Keratinocyte (primary cell): ENCODE results near the gene ERFL. TPM values are rescaled to one million over a fixed set of nuclear protein-coding genes. Genes with fewer than 3 reads are reported as not detected.

Experiments
- DNase-seq: peaks from one replicate; pipeline ENCODE4 v3.0.0-alpha.2; 2011; ENCODE audit warnings: low read depth, missing footprints, low spot score
- FAIRE-seq: peaks from 2 replicates; lab custom pipeline; 2011; peaks lifted over from hg19 to GRCh38; lab: Jason Lieb, UNC
- H2AFZ ChIP-seq: 2 replicates; pipeline ENCODE4 v1.6.0; 2012; ENCODE audit warnings: low read length, control low read depth, inconsistent platforms; ENCODE audit not compliant: control insufficient read depth
- H3K27ac ChIP-seq: 2 replicates; pipeline ENCODE4 v1.5.1; 2011; ENCODE audit warnings: low read length; ENCODE audit not compliant: control insufficient read depth, insufficient read depth
- H3K27me3 ChIP-seq: 3 replicates; pipeline ENCODE4 v1.6.0; 2011; ENCODE audit warnings: low read length; ENCODE audit not compliant: control insufficient read depth, insufficient read depth; ENCODE audit errors: extremely low read depth
- H3K36me3 ChIP-seq, 2 experiments: 2 replicates in 1 of 2; 3 replicates in 1 of 2; pipeline ENCODE4 v1.5.1; 2011; ENCODE audit warnings: low read length in 2 of 2, mild to moderate bottlenecking in 1 of 2; ENCODE audit not compliant: control insufficient read depth in 2 of 2, insufficient read depth in 2 of 2; ENCODE audit errors: extremely low read depth in 1 of 2
- H3K4me1 ChIP-seq: 3 replicates; pipeline ENCODE4 v1.5.1; 2011; ENCODE audit warnings: low read length; ENCODE audit not compliant: control insufficient read depth, insufficient read depth; ENCODE audit errors: extremely low read depth
- H3K4me2 ChIP-seq: 3 replicates; pipeline ENCODE4 v1.6.0; 2011; ENCODE audit warnings: low read depth, low read length; ENCODE audit not compliant: control insufficient read depth, insufficient read depth; ENCODE audit errors: extremely low read depth
- H3K4me3 ChIP-seq, 3 experiments: fragments of 200-600 bp in 1 of 3; sonication (generic) in 1 of 3; 2 replicates in 2 of 3; 3 replicates in 1 of 3; pipeline ENCODE4 v1.5.1; 2011 to 2016; ENCODE audit warnings: low read length in 3 of 3, mild to moderate bottlenecking in 3 of 3, control low read depth in 2 of 3, inconsistent platforms in 1 of 3, low read depth in 1 of 3, mixed read lengths in 1 of 3, mixed run types in 1 of 3, moderate library complexity in 1 of 3; ENCODE audit not compliant: control insufficient read depth in 2 of 3, insufficient read depth in 2 of 3; ENCODE audit errors: extremely low read depth in 1 of 3
- H3K79me2 ChIP-seq: 2 replicates; pipeline ENCODE4 v1.6.0; 2012; ENCODE audit warnings: low read length; ENCODE audit not compliant: control insufficient read depth, insufficient read depth
- H3K9ac ChIP-seq: 3 replicates; pipeline ENCODE4 v1.6.0; 2011; ENCODE audit warnings: low read length; ENCODE audit not compliant: control insufficient read depth, insufficient read depth; ENCODE audit errors: extremely low read depth
- H3K9me1 ChIP-seq: 3 replicates; pipeline ENCODE4 v1.6.0; 2011; ENCODE audit warnings: low read length; ENCODE audit not compliant: control insufficient read depth, insufficient read depth; ENCODE audit errors: extremely low read depth
- H3K9me3 ChIP-seq: 2 replicates; pipeline ENCODE4 v1.5.1; 2012; ENCODE audit warnings: low read depth, low read length; ENCODE audit not compliant: control insufficient read depth
- H4K20me1 ChIP-seq: 3 replicates; pipeline ENCODE4 v1.6.0; 2011; ENCODE audit warnings: low read length; ENCODE audit not compliant: control insufficient read depth, insufficient read depth; ENCODE audit errors: extremely low read depth
- EZH2 ChIP-seq: IDR thresholded peaks from one replicate; pipeline ENCODE4 v1.6.1; 2012; ENCODE audit warnings: inconsistent platforms, mild to moderate bottlenecking, low read length, moderate library complexity
- dilution Hi-C: fragments of 300-500 bp; cut with MboI; formaldehyde crosslinking; loops from one replicate; pipeline ENCODE4 v1.7.0; 2020; ENCODE audit warnings: low sequenced_read_pairs; ENCODE audit not compliant: extremely low pct_ligation_motif_present
- polyA plus RNA-seq, 5 experiments: library from polyadenylated mRNA; depleted of rRNA in 3 of 5; stranded (reverse) in 3 of 5; stranded (forward) in 1 of 5; unstranded in 1 of 5; fragments of >200 nt; gene quantifications; 1 replicate in 1 of 5; 2 replicates in 3 of 5; 3 replicates in 1 of 5; pipeline versions ENCODE4 v1.2.1 to v1.2.3, GENCODE V29; 2011 to 2012; ENCODE audit warnings: missing spikeins in 2 of 5, low read depth in 1 of 5, low replicate concordance in 1 of 5
- TF ChIP-seq, protein P1 (sequence below), 3 experiments: IDR thresholded peaks in 1 of 3; conservative IDR thresholded peaks in 1 of 3; optimal IDR thresholded peaks in 1 of 3; 2 replicates in 2 of 3; 3 replicates in 1 of 3; pipeline versions ENCODE3 to v1.5.1; 2011; ENCODE audit warnings: low read length in 3 of 3, mild to moderate bottlenecking in 3 of 3, moderate library complexity in 2 of 3, control low read depth in 1 of 3, inconsistent platforms in 1 of 3; ENCODE audit not compliant: insufficient read depth in 2 of 3; ENCODE audit errors: extremely low read depth in 1 of 3

ERFL gene
- polyA plus RNA-seq, 1 donor (not counting 4 experiments of a cell fraction or from before 2014, with no cell fraction given): not detected

DNA sequence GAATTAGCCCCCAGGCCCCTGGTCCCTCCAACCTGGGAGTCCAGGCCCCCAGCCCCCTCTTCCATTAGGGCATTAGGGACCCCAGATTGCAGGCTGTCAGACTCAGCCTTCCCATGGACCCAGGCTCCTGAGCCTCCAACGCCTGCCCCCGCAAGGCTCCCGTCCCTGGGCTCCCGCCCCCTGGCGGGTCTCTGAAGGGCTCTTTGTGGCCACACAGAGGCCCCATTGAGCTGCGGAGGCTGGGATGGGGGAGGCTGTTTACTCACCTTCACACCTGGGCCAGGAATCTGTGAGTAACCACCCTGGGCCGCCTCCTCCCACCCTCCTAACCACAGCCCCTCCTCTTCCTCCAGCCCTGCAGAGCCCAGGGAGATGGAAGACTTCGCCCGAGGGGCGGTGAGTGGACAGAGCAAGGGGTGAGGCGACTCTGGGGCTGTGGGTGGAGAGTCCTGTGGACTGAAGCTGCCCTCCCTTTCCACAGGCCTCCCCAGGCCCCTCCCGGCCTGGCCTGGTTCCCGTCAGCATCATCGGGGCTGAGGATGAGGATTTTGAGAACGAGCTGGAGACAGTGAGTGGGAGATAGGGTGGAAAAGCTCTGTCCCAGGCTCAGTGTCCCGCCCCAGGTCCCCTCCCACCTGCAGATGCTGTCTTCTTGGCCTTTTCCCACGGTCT lies 40.4 kb downstream of the ERFL start:
- peaks cover 27 to 28% of the 10 kb centered on the region in 2 experiments for H3K36me3 ChIP-seq

GRCh38 chr19:41886761-41887710 lies 41.2 kb downstream of the ERFL start:
- H3K79me2 ChIP-seq: peaks cover 56% of the 10 kb centered on the region
- no peaks in the 10 kb centered on the region for H3K9me3 ChIP-seq
- H3K27me3 ChIP-seq: no peaks in the 10 kb centered on the region
- peaks cover 20% of the 10 kb centered on the region in 2 experiments for H3K36me3 ChIP-seq
- peak; percentile 69 for FAIRE-seq
- peak overlapping the region in 2 of 3 experiments; percentile 31 to 44 for H3K4me3 ChIP-seq
- no peak for DNase-seq
- H3K9me1 ChIP-seq: peaks cover 6% of the 10 kb centered on the region
- H2AFZ ChIP-seq: no peak overlapping the region
- peaks cover 45% of the 10 kb centered on the region for H3K4me1 ChIP-seq
- no peak for TF ChIP-seq EZH2
- TF ChIP-seq, protein P1, sequence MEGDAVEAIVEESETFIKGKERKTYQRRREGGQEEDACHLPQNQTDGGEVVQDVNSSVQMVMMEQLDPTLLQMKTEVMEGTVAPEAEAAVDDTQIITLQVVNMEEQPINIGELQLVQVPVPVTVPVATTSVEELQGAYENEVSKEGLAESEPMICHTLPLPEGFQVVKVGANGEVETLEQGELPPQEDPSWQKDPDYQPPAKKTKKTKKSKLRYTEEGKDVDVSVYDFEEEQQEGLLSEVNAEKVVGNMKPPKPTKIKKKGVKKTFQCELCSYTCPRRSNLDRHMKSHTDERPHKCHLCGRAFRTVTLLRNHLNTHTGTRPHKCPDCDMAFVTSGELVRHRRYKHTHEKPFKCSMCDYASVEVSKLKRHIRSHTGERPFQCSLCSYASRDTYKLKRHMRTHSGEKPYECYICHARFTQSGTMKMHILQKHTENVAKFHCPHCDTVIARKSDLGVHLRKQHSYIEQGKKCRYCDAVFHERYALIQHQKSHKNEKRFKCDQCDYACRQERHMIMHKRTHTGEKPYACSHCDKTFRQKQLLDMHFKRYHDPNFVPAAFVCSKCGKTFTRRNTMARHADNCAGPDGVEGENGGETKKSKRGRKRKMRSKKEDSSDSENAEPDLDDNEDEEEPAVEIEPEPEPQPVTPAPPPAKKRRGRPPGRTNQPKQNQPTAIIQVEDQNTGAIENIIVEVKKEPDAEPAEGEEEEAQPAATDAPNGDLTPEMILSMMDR (optimal IDR thresholded peaks at IDR 0.05 in 1 of 3, IDR thresholded peaks at IDR 0.05 in 1 of 3, conservative IDR thresholded peaks at IDR 0.05 in 1 of 3; ENCODE audit: extremely low read depth in 1 of 3, insufficient read depth in 2 of 3, low read length in 3 of 3): no peak
- peak overlapping the region; percentile 82 for H3K27ac ChIP-seq
- H3K9ac ChIP-seq: peak overlapping the region; percentile 80
- H4K20me1 ChIP-seq: no peaks in the 10 kb centered on the region
- dilution Hi-C loops: no loop called here
- peak overlapping the region; percentile 74 for H3K4me2 ChIP-seq

More for the DNA sequence above, 40.4 kb downstream of the ERFL start:
- no peak overlapping the region for H2AFZ ChIP-seq
- no peaks in the 10 kb centered on the region for H3K9me3 ChIP-seq
- H3K9ac ChIP-seq: peak overlapping the region; percentile 80
- H3K27ac ChIP-seq: peak overlapping the region; percentile 82
- H3K4me1 ChIP-seq: peaks cover 39% of the 10 kb centered on the region
- peaks cover 6% of the 10 kb centered on the region for H3K9me1 ChIP-seq
- no peaks in the 10 kb centered on the region for H3K27me3 ChIP-seq
- TF ChIP-seq EZH2: no peak
- TF ChIP-seq, protein P1 (optimal IDR thresholded peaks at IDR 0.05 in 1 of 3, IDR thresholded peaks at IDR 0.05 in 1 of 3, conservative IDR thresholded peaks at IDR 0.05 in 1 of 3; ENCODE audit: extremely low read depth in 1 of 3, insufficient read depth in 2 of 3, low read length in 3 of 3): peak; percentile 49 to 61 (median 50)
- H3K79me2 ChIP-seq: peaks cover 58% of the 10 kb centered on the region
- H3K4me2 ChIP-seq: peak overlapping the region; percentile 74
- no peaks in the 10 kb centered on the region for H4K20me1 ChIP-seq
- H3K4me3 ChIP-seq: peak overlapping the region in 2 of 3 experiments; percentile 31 to 43
- FAIRE-seq (peak; percentile 88), DNase-seq (peak; percentile 98)
- dilution Hi-C loops: no loop called here
